Medulla oblongata (tissue), 1 donor: ENCODE data around the gene ZG16B.

Source experiments
- DNase-seq: peaks from one replicate; pipeline ENCODE4 v3.0.0-alpha.2; 2015; ENCODE audit errors: extremely low spot score

ZG16B gene

DNA sequence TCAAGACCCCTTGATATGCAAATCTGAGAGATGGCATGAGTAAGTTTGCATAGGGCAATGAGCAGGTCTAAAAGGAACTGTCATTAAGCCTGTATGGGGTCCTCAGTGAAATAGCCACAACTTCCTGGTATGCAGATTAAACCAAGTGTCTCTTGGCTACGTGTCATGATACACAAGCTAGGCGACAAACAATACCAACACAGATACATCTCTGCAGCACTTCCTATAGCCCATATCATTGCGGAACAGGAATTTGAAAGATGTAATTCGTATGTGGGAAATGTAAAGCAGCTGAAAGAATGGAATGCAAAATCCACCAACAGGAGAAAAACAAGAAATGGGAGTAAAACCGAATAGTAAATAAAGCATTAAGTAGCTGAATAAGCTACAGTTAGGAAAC, 15.0 kb downstream of the ZG16B start:
- DNase-seq = no peak

DNA sequence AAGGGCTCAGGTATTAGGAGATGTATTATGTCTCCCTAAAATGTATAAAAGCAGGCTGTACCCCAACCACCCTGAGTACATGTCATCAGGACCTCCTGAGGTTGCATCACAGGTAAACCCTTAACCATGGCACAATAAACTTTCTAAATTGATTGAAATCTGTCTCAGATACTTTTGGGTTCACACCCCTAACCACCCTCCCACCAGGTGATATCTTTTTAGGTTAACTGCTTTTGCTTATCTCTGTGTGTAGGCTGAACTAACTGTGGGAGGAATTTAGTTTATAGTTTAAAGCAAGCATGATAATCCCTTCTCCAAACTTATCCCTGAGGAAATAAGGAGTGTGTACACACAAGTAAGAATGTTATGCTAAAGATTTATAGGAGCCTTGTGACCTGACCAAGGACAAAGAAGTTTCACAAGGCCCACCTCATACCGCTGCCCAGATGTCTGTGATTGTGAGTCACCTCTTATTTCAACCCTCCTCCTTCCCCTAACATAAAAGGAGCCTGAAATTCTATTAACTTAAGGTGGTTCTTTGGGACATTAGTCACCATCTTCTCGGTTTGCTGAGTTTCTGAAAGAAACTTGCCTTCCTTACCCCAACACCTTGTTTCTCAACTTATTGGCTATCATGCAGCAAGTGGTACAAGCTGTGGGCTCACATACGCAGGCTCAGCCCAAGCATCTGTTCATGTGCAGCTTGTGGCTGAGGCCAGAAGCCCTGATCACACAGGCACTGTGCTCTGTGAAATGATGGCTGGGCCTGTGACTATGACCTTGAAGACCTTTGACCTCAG, 16.6 kb downstream of the ZG16B start:
- no peak for DNase-seq

DNA sequence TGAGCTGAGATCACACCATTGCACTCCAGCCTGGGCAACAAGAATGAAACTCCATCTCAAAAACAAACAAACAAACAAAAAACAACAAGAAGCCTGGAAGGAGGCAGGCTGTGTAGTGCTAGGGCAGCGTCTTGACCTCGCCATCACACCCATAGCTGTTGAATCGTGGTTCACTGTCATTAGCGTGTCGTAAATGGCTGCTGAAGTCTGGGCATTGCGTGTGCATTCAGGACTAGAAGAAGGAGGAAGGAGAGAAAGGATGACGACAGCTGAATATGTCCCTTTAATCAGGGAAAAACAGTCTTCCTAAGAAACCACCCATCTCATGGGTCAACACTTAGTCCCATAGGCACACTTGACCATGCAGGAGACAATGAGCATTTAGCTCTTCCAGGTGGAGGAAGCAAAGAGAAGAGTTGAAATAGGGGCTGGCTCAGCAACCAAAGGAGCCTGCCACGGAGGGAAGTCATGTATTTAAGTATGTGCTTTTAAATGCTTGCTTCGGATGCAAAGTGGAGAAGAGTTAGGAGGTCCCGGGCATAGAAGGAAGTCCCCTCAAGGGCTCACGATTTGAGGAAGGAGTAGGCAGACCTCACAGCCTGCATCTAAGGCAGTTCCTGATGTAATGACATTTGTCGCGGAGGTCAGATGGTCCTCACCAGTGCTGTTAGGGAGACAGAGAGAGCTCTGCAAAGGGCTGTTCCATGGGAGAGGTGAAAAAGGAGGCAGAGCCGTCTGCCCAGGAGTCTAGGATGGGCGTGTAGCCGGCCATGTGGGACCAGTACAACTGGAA, 19.0 kb downstream of the ZG16B start:
- no peak for DNase-seq

DNA sequence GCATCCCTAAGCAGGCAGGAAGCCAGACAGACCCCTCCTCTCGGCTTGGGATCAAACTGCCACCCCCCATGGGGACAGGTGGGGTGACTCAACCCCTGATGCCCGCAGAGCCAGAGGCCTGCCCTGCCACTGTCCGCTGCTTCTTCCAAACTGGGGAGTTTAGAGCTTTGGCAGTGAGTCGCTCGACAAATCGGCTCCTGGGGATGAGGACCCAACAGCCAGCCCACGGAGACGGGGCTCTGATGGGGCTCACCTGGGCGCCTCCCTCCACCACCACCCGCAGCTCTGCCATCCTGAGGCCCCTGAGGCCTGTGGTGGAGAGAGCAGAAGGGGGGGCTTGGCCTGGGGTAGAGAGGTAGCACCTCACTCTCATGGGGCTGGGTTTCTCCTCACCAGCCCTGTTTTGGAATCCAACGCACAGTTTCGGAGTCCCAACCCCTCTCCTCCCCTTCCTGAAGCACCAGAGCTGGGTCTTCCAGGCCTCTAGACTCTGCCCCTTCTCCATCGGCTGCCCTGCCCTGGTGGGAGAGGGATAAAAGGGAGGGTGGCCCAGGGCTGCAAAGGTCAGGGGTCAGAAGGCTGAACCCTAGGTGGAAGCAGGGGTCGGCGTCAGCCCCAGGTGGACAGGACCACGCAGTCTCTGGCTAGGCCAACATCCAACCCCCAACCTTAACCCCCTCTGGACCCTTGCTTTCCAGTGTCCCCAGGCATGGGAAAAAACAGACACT, 22.1 kb downstream of the ZG16B start:
- DNase-seq = no peak

DNA sequence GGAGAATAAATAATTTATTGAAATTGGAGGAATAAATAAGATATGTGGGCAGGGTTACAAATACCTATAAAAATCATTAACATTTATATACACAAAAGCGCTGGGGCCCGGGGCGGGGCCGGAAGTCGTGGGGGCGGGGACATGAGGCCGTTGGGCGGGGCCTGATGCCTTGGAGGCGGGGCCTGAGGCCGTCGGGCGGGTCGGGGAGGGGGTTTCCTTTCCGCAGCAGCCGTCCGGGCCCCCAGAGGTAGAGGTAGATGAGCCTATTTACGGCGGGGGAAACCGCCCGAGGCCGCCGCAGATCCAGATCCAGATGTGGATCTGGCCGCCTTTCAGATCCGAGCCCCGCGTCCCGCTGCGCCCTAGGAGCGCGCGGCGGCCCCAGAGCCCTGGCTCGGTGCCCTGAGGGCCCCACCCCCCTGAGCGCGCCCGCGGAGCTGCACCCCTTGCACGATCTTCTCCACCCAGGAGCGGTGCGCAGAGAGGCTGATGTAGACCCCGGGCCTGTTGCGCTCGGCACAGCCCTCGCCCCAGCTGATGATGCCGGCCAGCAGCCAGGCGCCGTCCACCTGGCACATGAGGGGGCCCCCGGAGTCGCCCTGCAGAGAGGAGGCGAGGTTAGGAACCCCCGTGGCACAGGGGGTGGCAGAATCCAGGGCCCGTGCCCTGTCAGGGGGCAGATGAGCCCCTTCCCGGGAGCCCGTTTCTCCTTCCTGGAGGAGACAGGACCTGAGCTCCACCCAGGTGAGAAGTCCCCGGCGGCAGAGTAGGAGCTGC, 22.8 kb downstream of the ZG16B start:
- no peak for DNase-seq

DNA sequence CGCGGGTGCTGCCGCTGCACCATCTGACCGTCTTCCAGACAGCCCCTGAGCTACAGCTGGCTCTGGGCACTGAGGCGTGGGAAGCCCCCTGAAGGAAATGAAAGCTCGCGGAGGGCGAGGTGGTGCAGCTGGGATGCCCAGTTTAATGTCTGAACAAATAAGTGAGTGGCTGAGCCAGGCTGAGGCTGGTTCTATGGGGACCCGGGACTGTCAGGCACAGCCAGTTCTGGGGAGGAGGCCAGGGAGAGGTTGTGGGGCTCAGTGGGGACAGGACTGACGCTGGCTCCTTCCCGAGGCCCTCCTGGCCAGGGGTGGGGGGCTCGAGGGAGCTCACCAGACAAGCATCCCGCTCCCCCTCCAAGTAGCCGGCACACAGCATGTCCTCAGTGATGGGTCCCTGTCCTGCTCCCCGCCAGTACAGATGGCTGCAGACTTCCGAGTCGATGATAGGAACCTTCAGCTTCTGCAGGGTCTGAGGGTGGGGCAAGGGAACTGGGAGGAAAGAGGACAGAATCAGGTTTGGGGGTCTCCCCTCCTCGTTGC, 23.5 kb downstream of the ZG16B start:
- DNase-seq = no peak

DNA sequence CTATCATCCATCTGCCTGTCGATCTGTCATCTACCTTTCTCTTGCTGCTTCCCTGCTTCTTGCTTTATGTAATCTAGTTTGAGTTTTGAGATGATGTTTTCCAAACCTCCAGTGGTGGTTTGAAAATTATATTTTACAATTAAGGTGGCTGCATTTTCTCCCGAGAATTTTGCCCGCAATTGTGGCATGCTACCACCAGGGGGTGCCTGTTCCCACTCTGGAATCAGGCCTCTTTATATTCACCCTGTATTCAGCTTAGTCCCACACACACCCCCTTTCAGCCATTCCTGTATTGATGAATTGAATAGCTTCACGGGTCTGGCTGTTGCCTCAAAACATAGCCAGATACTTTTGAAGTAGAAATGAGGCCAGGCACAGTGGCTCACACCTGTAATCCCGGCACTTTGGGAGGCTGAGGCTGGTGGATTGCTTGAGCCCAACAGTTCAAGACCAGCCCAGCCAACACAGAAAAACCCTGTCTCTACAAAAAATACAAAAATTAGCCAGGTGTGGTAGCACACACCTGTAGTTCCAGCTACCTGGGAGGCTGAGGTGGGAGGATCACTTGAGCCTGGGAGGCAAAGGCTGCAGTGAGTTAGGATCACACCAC, 24.7 kb downstream of the ZG16B start:
- no peak for DNase-seq

DNA sequence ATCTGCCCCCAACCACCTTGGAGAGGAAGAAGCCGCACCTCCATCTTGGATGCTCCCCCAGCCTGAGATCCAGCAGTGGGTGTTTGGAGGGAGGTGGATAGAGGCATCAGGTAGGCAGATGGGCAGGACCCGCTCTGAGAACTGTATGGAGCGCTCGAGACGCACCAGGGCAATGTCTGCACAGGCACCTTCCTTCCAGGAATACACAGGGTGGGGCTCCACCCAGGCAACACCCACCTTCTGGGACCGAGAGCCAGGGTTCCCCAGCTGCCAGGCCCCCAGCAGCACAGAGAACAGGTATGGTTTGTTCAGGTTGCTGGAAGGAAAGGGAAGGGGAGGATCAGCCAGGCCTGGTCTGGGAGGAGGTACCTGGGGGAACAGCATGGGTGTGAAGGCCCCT, 25.4 kb downstream of the ZG16B start:
- no peak for DNase-seq

DNA sequence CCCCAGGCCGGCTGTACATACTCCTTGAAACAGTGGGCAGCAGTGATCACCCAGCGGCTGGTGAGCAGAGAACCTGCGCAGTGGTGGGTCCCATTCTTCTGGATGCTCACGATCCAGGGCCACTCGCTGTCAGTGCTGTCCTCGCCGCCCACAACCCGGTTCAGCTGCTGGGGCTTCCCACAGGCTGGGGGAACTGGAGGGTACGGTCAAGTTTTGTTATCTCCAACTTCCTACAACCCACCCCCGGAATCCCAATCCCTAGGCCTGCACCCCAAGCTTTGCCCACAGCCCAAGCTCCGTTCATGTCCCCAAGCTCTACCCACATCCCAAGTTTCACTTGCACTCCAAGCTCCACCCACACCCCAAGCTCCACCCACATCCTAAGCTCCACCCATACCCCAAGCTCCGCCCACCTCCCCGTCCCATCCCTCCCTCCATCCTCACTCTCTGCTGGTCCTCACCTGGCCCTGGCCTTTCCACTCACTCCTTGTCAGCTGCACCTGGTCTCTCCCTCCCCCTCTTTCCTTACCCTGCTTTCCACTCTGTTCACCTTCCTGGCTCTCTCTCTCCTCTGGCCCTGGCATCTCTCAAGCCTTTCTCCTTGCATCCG, 26.1 kb downstream of the ZG16B start:
- no peak for DNase-seq

DNA sequence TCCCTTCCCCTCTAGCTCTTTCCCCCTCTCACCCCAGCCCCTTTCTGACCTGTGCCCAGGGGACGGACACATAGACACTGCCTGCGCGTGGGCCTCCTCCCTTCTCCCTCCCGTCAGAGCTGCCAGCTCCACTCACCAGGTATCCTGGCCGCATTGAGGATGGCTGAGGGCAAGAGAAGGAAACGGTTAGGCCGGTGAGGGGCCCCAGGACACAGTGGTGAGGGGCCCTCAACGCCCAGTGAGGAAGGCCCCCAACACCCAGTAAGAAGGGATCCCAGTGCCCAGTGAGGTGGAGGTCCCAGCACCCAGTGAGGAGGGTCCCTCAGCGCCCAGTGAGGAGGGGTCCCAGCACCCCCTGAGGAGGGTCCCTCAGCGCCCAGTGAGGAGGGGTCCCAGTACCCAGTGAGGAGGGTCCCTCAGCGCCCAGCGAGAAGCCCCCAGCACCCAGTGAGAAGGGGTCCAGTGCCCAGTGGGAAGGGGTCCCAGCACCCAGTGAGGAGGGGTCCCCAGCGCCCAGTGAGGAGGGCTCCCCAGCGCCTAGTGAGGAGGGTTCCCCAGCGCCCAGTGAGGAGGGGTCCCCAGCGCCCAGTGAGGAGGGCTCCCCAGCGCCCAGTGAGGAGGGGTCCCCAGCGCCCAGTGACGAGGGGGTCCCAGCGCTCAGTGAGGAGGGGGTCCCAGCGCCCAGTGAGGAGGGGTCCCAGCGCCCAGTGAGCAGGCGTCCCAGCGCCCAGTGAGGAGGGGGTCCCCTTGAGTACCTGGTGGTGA, 26.8 kb downstream of the ZG16B start:
- no peak for DNase-seq

DNA sequence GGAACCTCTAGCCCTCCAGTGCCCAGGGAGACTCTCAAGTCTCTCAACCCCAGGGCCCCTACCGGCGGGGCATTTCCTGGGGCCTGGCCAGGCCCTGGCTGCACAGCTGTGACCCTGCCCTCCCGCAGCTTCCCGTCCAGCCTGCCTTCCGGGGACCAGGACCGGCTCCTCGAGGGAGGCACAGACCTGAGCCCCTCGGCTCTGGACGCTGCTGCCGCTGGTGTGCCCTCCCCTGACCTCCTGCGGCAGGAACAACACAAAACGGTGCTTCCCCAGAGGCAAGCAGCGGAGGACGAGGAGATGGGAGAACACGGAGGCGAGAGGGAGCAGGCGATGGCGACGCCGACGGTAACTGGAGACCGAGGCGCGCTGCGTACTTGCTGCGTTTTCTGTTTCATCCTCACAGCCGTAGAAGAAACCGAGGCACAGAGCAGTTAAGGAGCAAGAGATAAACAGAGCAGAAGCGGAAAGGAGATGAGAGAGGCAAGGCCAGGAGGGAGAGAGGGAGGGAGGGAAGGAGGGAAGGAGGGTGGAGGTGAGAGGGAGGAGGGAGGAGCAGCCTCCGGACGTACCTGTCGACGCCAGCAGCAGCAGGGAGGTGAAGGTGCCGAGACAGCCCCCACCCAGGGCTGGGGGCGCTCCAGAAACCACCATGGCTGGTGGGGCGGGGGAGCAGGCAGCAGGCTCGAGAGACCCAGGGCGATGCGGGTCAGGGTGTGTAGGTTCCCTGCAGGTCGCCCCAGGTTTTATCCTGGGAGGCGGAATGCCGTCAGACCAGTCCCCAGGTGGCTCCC, 27.5 kb downstream of the ZG16B start, which contains the start of gene PRSS22:
Gene PRSS22, minus strand, starts transcription at position 720 of the 794 bp plus-strand sequence. Its CDS starts 66 bp downstream, at position 654.
- DNase-seq = no peak

DNA sequence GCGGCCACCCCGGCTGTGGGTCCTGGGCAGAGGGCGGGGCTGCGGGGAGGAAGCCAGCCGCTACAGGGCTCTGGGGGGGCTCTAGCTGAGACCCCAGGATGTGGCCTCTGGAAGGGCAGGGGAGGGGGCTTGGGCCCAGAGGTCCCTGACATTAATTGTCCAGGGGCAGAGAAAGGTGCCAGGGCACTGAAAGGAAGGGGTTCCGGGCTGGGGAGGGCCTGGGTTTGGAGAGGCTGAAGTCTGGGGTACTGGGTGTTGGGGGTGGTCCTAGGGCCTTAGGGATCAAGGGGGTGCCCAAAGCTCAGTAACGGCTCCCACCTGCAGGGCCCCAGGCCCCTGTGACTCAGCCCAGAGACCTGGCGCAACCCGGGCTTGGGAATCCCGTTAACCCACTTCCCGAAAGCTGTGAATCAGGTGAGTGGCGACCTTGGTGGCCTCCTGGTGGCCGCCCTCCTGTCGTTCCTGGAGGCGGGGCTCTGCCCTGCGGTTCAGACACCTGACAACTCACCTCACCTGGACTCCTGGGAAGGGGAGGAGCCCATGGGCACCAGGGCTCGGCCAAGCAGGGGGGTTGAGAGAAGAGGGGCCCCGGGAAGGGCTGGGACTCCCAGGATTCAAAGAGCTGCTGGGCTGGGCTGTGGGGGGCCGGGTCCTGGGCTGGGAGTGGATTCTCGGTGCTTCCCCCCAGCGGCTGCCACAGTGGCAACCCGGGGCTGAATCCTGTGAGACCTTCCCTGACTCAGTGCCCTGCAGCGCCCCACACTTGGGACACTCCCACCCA, 28.3 kb downstream of the ZG16B start:
- no peak for DNase-seq

DNA sequence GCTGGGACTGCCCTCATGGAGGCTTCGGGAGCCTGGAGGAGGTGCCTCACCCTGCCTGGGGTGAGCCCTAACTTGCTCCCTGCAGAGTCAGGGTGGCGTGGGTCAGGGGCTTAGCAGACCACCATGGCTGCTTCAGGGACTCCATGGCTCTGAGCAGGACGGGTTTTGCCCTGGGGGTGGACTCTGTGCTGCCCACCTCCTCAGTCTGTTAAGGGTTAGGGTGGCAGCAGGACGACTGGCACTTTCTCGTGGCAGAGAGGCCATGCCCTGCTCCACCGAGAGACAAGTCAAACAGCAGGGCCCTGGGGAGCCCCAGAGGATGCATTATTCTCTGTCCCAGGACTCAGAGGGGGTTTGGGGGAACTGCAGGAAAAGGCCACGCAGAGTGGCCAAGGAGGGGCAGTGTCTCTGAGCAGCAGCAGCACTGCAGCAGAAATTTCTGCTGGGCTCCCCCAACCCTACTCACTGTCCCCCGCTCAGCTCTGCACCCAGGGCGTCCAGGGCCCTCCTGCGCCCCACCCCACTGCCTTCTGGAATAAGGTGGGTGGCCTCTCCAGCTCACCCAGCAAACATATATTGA, 29.7 kb downstream of the ZG16B start:
- no peak for DNase-seq

DNA sequence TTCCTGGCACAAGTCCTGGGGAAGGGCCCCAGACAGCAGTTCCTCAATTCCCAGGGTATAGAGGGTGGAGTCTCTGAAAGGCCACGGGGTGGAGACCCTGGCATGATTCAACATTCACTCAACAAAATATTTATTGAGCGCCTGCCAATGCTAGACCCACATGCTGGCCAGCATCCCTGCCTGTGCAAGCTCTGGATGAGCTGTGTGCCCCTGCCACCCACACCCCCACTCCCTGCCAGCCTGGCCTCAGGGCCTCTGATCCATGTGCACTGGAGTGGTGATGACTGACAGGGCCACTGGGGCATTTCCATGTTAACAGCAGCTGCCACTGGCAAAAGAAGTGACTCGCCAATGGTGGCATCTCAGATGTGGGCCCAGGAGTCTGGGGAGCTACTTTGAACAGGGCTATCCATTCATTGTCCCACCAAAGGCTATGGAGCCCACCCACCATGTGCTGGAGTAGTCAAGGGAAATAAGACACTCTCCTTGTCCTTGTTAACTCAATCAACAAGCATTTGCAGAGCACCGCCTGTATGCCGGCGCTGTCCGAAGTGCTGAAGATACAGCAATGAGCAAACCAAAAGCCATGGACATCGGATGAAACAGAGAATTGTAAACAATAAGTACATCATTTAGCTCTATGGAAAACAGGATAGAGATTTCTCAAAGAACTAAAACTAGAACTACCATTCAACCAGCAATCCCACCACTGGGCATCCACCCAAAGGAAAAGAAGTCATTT, 30.9 kb downstream of the ZG16B start:
- no peak for DNase-seq

DNA sequence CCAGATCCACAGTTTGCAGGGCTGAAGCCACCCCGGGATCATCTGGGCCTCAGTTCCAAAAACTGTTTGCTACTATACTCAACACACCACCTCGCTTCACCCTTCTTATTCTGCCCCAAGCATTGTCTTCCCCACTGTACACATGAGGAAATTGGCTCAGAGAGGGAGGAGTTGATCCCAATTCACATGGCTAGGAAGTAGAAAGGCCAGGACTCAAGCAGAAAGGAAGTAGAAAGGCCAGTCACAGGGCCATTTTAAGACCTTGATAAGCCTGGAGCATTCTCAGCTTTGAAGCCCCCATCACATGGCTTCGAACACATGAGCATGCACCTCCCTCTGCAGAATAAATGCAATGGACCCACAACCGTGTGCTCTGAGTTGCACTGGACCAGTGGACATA, 35.5 kb downstream of the ZG16B start:
- DNase-seq = no peak

DNA sequence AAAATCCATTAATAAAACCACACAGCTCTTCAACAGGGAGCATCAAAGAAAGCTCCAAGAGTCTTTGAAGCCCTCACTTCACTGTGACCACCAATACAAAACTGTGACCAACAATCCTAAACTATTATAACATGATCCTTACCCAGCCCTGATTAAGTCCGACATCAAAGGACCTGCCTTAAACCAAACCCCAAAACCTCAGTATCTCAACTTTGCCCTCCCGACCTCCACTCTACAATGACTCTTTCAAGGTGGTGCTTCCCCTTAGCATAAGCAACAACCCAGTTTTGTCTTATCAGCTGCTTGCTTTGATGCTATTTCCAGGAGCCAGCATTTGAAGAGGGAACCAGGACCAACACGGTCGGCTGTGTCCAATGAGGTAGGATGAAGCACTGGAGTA, 36.3 kb downstream of the ZG16B start:
- no peak for DNase-seq

DNA sequence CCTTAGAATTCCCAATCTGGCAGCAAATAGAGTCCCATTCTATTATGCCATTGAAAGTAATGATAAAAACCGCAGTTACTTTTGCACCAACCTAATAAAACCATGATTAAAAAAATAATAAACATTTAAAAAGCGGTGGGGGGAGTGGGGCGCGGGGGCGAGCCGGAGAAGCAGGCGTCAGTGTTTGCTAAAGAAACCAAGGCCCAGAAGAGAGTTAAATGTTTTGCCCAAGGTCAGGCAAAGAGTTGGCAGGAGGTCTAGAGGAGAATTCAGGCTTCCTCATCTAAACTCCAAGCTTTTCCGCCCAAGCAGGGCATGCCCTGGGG, 37.5 kb downstream of the ZG16B start:
- DNase-seq = no peak
